GM19395 (cell line): Measurements from ENCODE around the gene USP5.

ENCODE experiments used
- ATAC-seq: cut with Tn5 transposase; IDR thresholded peaks from one replicate; pipeline ENCODE4 v1.9.1; 2021; ENCODE audit warnings: mild to moderate bottlenecking, moderate library complexity; ENCODE audit not compliant: unreplicated experiment

Gene USP5

GRCh38 chr12:6826125-6826733, 25.7 kb upstream of the USP5 start:
- no peak for ATAC-seq

DNA sequence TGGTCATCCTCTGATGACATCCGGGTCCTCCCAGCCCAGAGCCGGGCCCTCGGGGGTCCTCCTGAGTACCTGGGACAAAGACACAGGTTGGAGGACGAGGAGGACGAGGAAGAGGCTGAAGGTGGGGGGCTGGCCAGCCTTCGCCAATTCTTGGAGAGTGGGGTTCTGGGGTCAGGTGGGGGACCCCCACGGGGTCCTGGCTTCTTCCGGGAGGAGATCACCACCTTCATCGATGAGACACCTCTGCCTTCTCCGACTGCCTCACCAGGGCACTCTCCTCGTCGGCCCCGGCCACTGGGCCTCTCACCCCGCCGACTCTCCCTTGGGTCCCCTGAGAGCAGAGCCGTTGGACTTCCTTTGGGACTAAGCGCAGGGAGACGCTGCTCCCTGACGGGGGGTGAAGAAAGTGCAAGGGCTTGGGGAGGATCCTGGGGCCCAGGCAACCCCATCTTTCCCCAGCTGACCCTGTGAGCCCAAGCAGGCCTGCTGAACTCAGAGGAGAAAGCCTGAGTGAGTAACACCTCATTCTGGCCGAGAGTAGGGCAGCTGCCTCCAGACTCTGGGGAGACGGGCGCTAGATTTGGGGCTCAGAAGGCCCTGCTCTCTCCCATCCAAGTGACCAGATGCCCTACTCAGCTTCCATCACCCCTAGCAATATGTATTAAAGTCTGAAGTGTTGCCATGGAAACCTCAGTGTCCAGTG, 25.1 kb upstream of the USP5 start:
- ATAC-seq = no peak

DNA sequence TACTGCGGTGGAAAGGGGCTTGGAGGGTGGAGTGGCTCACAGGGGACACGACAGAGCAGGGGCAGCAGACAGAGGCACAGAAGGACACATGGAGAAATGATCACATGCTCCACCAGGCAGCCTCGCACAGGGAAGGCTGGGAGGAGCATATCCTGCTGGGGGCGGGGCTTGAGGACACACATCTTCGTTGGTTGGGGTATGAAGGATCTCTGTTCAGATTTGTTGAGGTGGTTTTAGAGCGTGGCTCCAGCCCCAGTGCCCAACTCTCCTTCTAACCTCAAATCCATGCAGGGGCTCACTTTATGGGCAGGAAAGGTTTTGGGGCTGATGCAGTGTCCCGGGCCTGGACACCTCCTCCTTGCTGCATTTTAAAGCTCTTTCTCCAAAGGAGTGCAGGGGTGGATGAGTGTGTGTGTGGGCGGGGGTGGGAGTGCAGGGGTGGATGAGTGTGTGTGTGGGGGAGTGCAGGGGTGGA, 24.5 kb upstream of the USP5 start:
- no peak for ATAC-seq

DNA sequence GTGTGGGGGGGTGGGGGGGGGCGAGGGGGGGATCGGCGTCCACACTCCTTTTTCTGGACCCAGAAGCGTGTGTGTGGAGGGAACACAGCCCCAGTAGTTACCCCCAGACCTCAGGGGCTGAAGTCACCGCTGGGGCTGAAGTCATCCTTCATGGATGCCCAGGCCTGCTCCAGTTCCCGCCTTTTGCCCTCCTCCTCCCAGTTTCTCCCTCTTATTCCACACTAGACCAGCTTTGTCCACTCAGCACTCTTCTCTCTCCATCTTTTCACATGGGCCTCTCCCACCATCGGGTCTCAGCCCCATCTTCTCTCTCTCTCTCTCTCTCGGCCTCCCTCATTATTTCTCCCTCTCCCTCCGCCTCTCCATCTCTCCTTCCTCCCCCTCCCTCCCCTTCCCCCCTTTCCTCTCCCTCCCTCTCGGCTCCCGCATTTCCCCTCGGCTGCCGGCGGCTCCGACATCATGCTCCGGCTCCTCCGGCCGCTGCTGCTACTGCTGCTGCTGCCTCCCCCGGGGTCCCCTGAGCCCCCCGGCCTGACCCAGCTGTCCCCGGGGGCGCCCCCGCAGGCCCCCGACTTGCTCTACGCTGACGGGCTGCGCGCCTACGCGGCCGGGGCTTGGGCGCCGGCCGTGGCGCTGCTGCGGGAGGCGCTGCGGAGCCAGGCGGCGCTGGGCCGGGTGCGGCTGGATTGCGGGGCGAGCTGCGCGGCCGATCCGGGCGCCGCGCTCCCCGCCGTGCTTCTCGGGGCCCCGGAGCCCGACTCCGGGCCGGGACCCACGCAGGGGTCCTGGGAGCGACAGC, 23.8 kb upstream of the USP5 start, which contains the start of gene P3H3:
Gene P3H3 (plus strand): TSS at position 426 of the 799 bp plus-strand sequence. CDS start 34 bp downstream, at position 460.
- no peak for ATAC-seq

DNA sequence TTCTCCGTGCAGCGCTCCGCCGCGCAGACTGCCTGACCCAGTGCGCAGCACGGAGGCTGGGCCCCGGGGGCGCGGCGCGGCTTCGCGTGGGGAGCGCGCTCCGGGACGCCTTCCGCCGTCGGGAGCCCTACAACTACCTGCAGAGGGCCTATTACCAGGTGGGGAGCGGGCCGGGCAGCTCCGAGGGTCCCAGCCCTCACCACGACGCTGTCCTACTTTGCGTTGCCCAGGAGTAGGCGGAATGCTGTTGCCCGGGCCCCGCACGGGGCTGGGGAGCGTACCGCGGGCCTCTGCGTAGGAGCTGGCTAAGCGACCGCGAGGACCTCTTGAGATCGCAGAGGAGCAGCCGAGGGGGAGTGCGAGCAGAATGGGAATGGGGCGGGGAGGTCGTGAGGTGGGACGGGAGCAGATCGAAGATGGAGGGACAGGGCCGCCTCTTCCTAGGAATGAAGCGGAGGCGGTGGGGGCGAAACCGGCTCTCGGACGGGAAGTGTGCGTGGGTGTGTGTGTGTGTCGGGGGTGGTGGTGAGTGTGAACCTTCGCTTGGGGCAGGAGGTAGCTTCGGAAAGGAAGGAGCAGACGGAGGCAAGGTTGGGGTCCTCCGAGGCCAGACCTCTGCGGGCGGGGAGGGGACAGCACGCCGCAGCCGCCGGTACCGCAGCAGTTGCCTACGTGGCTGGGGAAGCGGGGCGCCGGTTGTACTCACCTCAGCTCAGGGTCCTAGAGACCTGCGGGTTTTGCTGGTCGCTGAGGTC, 23.0 kb upstream of the USP5 start:
- ATAC-seq = no peak

DNA sequence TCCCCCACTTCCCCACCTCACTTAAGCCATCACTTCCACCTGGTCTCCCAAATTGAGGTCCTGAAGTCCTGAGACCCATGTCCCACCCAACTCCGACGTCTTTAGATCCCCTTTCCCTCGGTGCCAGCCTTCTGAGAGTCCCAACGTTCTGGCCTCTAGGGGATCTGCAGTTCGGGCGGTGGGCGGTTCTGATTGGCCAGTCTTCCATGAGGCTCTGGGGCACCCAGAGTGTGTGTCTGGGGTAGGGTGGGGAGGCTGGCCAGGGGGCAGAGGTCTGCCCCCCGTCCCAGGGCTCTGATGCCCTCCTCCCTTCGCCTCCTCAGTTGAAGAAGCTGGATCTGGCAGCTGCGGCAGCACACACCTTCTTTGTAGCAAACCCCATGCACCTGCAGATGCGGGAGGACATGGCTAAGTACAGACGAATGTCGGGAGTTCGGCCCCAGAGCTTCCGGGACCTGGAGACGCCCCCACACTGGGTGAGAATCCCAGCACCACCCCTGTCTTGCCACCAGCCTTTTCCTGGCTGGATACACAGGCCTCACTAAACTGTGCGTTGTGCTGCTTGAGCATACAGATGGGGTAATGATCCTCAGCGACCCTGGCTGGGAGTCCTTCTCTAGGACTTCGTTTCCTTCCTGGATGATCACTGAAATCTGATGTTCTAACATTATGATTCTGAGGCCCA, 22.3 kb upstream of the USP5 start:
- no peak for ATAC-seq

DNA sequence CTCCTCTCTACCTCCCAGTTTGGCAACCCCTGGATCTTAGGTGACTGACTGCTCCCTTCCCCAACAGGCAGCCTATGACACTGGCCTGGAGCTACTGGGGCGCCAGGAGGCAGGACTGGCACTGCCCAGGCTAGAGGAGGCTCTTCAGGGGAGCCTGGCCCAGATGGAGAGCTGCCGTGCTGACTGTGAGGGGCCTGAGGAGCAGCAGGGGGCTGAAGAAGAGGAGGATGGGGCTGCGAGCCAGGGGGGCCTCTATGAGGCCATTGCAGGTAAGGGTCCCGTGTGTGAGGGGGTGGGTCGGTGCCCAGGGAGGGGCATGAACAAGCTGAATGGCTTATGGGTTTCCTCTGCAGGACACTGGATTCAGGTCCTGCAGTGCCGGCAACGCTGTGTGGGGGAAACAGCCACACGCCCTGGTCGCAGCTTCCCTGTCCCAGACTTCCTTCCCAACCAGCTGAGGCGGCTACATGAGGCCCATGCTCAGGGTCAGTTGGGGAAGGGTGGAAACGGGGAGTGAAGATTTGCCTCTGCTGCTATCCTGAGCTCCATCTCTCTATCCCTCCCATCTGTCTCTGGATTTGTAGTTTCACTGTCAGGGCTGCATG, 21.6 kb upstream of the USP5 start:
- no peak for ATAC-seq

DNA sequence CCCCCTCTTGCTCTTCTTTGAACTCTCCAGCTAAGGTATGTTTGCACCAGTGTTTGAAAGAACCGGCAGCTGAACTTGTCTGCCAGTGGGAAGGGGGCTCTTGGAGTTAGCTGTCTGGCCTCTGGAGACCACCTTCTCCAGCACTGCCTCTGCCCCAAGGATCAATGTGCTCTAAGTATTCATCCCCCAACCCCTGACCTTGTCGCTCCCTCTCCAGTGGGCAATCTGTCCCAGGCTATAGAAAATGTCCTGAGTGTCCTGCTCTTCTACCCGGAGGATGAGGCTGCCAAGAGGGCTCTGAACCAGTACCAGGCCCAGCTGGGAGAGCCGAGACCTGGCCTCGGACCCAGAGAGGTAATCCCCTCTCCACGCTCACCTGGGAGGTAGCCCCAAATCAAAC, 21.0 kb upstream of the USP5 start:
- no peak for ATAC-seq

DNA sequence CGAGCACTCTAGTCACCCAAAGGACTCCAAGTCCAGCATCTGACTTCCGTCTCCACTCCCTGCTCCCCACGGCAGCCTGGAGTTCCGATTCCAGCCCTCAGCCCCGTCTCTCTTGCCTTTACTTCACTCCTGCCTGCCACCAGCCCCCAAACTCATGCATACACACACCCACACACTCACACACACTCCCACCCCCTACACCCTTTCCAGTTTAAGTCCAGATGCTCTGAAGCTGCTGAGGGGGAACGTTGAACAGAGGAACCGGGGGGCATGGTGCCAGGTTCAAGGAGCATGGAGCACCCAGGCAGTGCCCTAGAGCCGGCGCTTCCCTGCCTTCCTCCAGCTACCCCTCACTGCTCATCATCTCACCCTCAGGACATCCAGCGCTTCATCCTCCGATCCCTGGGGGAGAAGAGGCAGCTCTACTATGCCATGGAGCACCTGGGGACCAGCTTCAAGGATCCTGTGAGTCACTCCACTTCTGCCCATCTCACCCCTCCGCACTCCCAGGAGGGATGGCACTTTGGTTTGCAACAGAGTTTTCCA, 20.4 kb upstream of the USP5 start:
- ATAC-seq = no peak

DNA sequence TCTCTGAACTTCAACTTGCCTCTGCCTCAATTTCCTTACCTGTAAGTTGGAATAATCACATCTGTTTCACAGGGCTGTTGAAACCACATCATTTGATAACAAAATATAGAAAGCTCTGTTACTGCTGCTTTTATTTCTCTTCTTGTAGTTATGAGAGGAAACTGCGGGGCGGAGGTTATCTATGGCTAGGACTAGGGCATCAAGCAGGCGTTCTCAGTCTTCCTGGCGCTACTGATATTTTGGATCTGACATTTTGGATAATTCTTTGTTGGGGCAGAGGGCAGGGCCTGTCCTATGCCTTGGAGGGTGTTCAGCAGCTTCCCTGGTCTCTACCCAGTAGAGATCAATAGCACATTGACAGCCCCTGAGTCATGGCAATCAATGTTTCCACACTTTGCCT, 19.8 kb upstream of the USP5 start:
- no peak for ATAC-seq

DNA sequence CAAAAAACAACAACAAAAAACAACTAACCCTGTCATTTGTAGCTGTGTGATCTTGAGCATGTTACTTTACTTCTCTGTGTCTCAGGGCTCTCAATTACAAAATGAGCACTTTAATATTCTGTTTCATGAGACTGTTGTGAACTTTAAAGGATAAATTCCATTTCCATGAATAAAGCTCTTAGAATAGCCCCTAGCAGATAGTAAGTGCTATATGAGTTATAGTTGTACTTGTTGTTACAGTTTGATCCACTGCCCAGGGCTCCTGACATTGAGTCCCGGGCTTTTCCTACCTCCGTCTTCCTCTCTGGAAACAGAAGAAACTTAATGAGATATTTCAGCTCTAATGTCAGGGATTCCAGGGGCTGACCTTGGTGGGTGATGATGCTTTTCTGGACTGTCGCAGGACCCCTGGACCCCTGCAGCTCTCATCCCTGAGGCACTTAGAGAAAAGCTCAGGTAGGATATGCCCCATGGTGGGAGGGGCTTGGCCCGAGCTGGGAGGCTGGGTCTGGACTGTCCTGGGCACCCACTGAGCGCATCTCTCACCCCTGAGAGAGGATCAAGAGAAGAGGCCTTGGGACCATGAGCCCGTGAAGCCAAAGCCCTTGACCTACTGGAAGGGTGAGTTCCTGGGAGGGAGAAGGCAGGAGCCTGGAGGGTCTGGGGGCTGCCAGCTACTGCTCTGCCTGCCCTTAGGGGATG, 18.6 kb upstream of the USP5 start:
- ATAC-seq = no peak

DNA sequence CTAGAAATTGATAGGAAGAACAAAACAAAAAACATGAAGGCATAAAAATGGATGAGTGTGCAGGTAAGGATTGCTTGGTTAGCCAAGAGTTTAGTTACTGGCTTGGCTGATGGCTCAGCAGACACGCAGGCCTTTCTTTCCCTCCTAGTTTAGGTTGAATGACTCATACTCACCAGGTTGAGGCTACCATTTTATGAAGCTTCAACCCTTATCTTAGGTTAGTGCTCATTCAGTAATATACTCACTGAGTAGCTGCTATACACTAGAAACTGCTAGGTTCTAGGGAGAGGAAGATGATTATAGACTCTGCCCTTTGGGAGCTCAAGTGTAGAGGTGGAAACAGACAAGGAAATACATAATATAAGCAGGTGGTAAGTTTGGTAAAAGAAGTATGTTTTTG, 17.7 kb upstream of the USP5 start:
- no peak for ATAC-seq

- no peak for ATAC-seq
Measured at GRCh38 chr12:6834873-6835272, 17.1 kb upstream of the USP5 start.

DNA sequence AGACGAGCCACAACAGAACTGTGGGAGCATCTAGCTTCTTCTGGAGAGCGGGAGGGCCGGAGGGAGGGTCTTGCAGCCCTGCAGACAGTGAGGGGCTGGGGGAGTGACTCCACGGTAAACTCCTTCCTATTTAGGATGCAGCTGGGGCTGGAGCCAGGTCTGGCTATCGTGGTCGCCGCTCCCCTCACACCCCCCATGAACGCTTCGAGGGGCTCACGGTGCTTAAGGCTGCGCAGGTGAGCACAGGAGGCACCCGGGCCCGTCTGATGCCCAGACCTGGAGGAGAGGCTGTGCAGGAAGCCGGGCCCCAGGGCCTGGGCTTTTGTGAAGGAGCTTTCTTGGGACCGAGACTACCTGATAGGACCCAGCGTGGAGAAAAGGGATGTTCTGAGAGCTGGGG, 15.1 kb upstream of the USP5 start:
- no peak for ATAC-seq

- no peak for ATAC-seq
Measured at GRCh38 chr12:6837370-6838060, 14.4 kb upstream of the USP5 start.

DNA sequence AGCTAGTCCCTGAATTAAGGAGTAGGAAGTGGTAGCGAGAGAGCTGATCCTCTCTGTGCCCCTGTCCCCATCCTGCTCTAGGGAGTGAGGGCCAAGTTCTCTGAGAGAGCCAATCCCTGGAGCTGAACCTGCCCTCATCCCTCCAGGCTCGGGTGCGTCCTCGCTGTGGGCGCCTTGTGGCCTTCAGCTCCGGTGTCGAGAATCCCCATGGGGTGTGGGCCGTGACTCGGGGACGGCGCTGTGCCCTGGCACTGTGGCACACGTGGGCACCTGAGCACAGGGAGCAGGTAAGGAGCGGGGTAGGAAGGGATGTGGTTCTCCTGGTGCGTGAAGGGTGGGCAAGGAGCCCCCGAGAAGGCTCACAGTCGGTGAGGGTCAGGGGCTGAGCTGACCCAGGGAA, 13.1 kb upstream of the USP5 start:
- ATAC-seq = no peak

DNA sequence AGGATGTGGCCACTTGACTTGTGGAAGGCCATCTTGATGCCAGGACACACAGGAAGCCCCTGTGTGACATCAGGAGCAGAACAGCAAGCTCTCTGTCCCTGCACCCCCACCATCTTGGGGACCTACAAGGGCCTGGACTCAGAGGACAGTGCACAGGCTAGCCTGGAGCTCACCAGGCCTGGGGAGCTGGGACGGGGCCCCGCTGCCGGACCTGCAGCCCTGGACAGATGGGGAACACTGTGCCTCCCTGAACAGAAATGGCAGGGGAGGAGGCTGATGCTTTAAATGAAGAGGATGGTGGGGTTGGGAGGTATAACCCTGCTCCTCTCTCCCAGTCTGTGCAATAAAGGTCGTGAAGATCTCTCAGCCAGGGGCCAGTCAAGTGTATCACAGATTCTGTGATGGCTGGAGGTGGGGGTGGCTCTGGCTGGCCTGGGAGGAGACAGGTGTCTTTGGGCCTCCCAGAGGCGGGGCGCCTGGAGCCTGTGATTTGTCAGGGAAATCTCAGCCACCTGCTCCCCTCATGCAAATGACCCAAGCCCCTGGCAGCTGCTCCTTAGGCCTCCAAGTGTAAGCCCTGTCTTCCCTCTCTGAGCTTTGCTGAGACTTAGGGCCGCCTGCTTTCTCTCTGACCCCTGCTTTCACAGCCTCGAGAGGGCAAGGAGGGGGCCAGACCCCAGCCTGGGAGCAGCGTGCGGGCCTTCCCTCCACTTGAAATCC, 12.3 kb upstream of the USP5 start:
- peak; percentile 80 for ATAC-seq

DNA sequence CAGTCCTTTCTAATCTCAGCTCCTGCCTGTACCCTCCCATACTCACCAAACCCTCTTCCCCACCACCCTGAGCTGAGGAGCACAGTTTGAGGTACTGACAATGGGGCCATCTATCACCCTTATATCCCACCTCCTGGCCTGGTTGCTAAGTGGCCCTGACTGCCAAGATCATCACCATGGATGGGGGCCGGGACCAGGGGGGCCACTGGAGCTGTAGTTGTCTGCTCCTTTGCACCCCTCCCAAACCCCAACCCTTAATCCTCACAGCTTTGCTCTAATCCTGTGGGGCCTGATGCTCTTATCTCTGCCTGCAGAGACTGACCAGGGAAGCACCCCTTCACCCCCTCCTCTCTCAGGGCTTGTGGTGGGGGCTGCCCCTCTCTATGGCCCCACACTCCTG, 11.6 kb upstream of the USP5 start:
- peak; percentile 25 for ATAC-seq
